HCT116 (cell line): ENCODE data around the gene RNASEH2B. TPM values are rescaled to one million over a fixed set of nuclear protein-coding genes. Genes with fewer than 3 reads are reported as not detected.

Experiments used
- ATAC-seq: fragments of 200-7000 bp; cut with Tn5 transposase; 2 replicates; pipeline ENCODE4 v1.9.1; 2020; ENCODE audit warnings: mild to moderate bottlenecking, moderate library complexity
- BruUV-seq: library from RNA; stranded (reverse); fragments of 400-500 nt; replicated peaks from 2 replicates; lab custom pipeline; 2021; lab: Mats Ljungman, UMichigan
- CTCF ChIA-PET: fragments of 300-600 bp; sonication (Branson Sonifier 250); formaldehyde crosslinking; loops from one replicate; lab custom pipeline; 2021; ENCODE audit warnings: antibody characterized with exemption; lab: Charles Lee
- POLR2A ChIA-PET: fragments of 300-600, 350-600 bp; sonication (Branson Sonifier 250); formaldehyde crosslinking; loops from one replicate; lab custom pipeline; 2021; ENCODE audit warnings: antibody characterized with exemption; lab: Charles Lee
- RAD21 ChIA-PET, 2 experiments: fragments of 300-600 bp; sonication (Branson Sonifier 250); formaldehyde crosslinking; loops; one replicate each; lab custom pipeline; 2023; ENCODE audit warnings: low total read pairs in 2 of 2; ENCODE audit not compliant: uncharacterized antibody in 2 of 2, unreplicated experiment in 2 of 2, low non-redundant PET in 1 of 2; lab: Charles Lee
- DNase-seq: peaks from one replicate; pipeline ENCODE4 v3.0.0-alpha.2; 2010; ENCODE audit warnings: low read depth, low spot score
- H2AFZ ChIP-seq: fragments of 200-600 bp; shearing (Covaris generic), sonication (generic); 2 replicates; pipeline ENCODE4 v1.6.1; 2017; ENCODE audit warnings: low read depth, mixed run types, mixed read lengths, antibody characterized with exemption, low read length; ENCODE audit not compliant: poor library complexity, severe bottlenecking
- H3K27ac ChIP-seq: 2 replicates; pipeline ENCODE4 v1.5.1; 2012; ENCODE audit warnings: low read depth, low read length
- H3K27me3 ChIP-seq: fragments of 200-600 bp; sonication (generic); 2 replicates; pipeline ENCODE4 v1.6.1; 2016; ENCODE audit warnings: mixed run types, low read length, mixed read lengths; ENCODE audit not compliant: insufficient read depth
- H3K36me3 ChIP-seq, 2 experiments: fragments of 200-500 bp in 1 of 2; fragments of 200-600 bp in 1 of 2; sonication (Bioruptor generic) in 1 of 2; sonication (generic) in 1 of 2; 2 replicates each; pipeline versions ENCODE4 v1.5.1 to v1.6.1; 2014 to 2016; ENCODE audit warnings: low read length in 2 of 2, inconsistent platforms in 1 of 2, mixed read lengths in 1 of 2, mixed run types in 1 of 2; ENCODE audit not compliant: insufficient read depth in 2 of 2, control insufficient read depth in 1 of 2
- H3K4me1 ChIP-seq, 2 experiments: fragments of 200-600 bp in 1 of 2; sonication (generic) in 1 of 2; 2 replicates each; pipeline versions ENCODE4 v1.5.1 to v1.6.1; 2012 to 2017; ENCODE audit warnings: low read length in 2 of 2, inconsistent platforms in 1 of 2, mild to moderate bottlenecking in 1 of 2, mixed read lengths in 1 of 2, mixed run types in 1 of 2, moderate library complexity in 1 of 2; ENCODE audit not compliant: insufficient read depth in 2 of 2, control insufficient read depth in 1 of 2
- H3K4me2 ChIP-seq: fragments of 200-600 bp; sonication (generic); 2 replicates; pipeline ENCODE4 v1.6.1; 2017; ENCODE audit warnings: mixed run types, low read length, mixed read lengths
- H3K4me3 ChIP-seq, 2 experiments: fragments of 200-600 bp in 1 of 2; sonication (generic) in 1 of 2; replicated peaks in 1 of 2; 2 replicates each; pipeline ENCODE4 v1.5.1; 2011 to 2016; ENCODE audit warnings: low read length in 2 of 2, control low read depth in 1 of 2, low read depth in 1 of 2, mild to moderate bottlenecking in 1 of 2, mixed read lengths in 1 of 2, mixed run types in 1 of 2
- H3K79me2 ChIP-seq: fragments of 200-600 bp; sonication (generic); 2 replicates; pipeline ENCODE4 v1.6.1; 2017; ENCODE audit warnings: mild to moderate bottlenecking, mixed run types, low read length, moderate library complexity, mixed read lengths; ENCODE audit not compliant: insufficient read depth
- H3K9ac ChIP-seq: fragments of 200-600 bp; sonication (generic); 2 replicates; pipeline ENCODE4 v1.6.1; 2016; ENCODE audit warnings: low read length, mixed read lengths
- H3K9me2 ChIP-seq: fragments of 200-600 bp; sonication (generic), shearing (Covaris generic); 2 replicates; pipeline ENCODE4 v1.6.1; 2017; ENCODE audit warnings: mixed run types, mild to moderate bottlenecking, moderate library complexity; ENCODE audit not compliant: insufficient read depth
- H3K9me3 ChIP-seq, 2 experiments: fragments of 200-500 bp in 1 of 2; fragments of 200-600 bp in 1 of 2; sonication (Bioruptor generic) in 1 of 2; sonication (generic) in 1 of 2; 2 replicates each; pipeline ENCODE4 v1.6.1; 2014 to 2017; ENCODE audit warnings: low read length in 2 of 2, mixed read lengths in 2 of 2, inconsistent platforms in 1 of 2, low read depth in 1 of 2, mild to moderate bottlenecking in 1 of 2, mixed run types in 1 of 2, moderate library complexity in 1 of 2; ENCODE audit not compliant: control insufficient read depth in 1 of 2, insufficient read depth in 1 of 2
- H4K20me1 ChIP-seq: fragments of 200-600 bp; sonication (generic), shearing (Covaris generic); 2 replicates; pipeline ENCODE4 v1.6.1; 2017; ENCODE audit warnings: mixed run types, mild to moderate bottlenecking, moderate library complexity; ENCODE audit not compliant: insufficient read depth
- CBX3 ChIP-seq: IDR thresholded peaks from 2 replicates; pipeline ENCODE4 v1.6.1; 2012; ENCODE audit warnings: low read depth
- CEBPB ChIP-seq: IDR thresholded peaks from 2 replicates; pipeline ENCODE4 v1.6.1; 2012; ENCODE audit warnings: low read depth
- CTCF ChIP-seq, 3 experiments: fragments of 200-600 bp in 1 of 3; sonication (generic) in 1 of 3; IDR thresholded peaks in 2 of 3; conservative IDR thresholded peaks in 1 of 3; 2 replicates each; pipeline ENCODE4 v1.5.1; 2012 to 2017; ENCODE audit warnings: low read depth in 2 of 3, low read length in 2 of 3, antibody characterized with exemption in 1 of 3, borderline replicate concordance in 1 of 3, control low read depth in 1 of 3, mild to moderate bottlenecking in 1 of 3, mixed read lengths in 1 of 3, mixed run types in 1 of 3, moderate library complexity in 1 of 3; ENCODE audit not compliant: insufficient read depth in 1 of 3
- EGR1 ChIP-seq: IDR thresholded peaks from 2 replicates; pipeline ENCODE4 v1.6.1; 2012; ENCODE audit warnings: low read depth
- ELF1 ChIP-seq: IDR thresholded peaks from 2 replicates; pipeline ENCODE4 v1.6.1; 2012; ENCODE audit warnings: low read depth, borderline replicate concordance
- EZH2 ChIP-seq: fragments of 200-600 bp; sonication (generic); IDR thresholded peaks from 2 replicates; pipeline ENCODE4 v1.6.1; 2017; ENCODE audit warnings: antibody characterized with exemption, mixed run types
- EZH2phosphoT487 ChIP-seq: fragments of 200-600 bp; IDR thresholded peaks from 2 replicates; pipeline ENCODE4 v1.6.1; 2018; ENCODE audit warnings: antibody characterized with exemption, borderline replicate concordance
- JUND ChIP-seq: IDR thresholded peaks from 2 replicates; pipeline ENCODE4 v1.6.1; 2012
- POLR2A ChIP-seq: IDR thresholded peaks from 2 replicates; pipeline ENCODE4 v1.7.0; 2011; ENCODE audit warnings: borderline replicate concordance; ENCODE audit not compliant: insufficient read depth, insufficient read length; ENCODE audit errors: extremely low read depth
- POLR2AphosphoS5 ChIP-seq: IDR thresholded peaks from 2 replicates; pipeline ENCODE4 v1.6.1; 2011; ENCODE audit warnings: mild to moderate bottlenecking, low read depth, low read length, moderate library complexity
- RAD21 ChIP-seq: IDR thresholded peaks from 2 replicates; pipeline ENCODE4 v1.6.1; 2012; ENCODE audit warnings: low read depth, mild to moderate bottlenecking
- REST ChIP-seq: IDR thresholded peaks from 2 replicates; pipeline ENCODE4 v1.6.1; 2012; ENCODE audit warnings: low read depth
- SP1 ChIP-seq: IDR thresholded peaks from 2 replicates; pipeline ENCODE4 v1.6.1; 2012; ENCODE audit warnings: low read depth
- ZBTB33 ChIP-seq: IDR thresholded peaks from 2 replicates; pipeline ENCODE4 v1.6.1; 2011; ENCODE audit warnings: mild to moderate bottlenecking, low read length, moderate library complexity; ENCODE audit not compliant: insufficient replicate concordance; ENCODE audit errors: extremely low read depth
- ZFX ChIP-seq: fragments of 450-650 bp; IDR thresholded peaks from 2 replicates; pipeline ENCODE4 v1.6.1; 2017
- ZNF274 ChIP-seq: fragments of 200-500 bp; sonication (Bioruptor generic); IDR thresholded peaks from 2 replicates; pipeline ENCODE4 v1.6.1; 2014; ENCODE audit warnings: mild to moderate bottlenecking, low read depth, low read length, inconsistent platforms
- intact Hi-C: fragments of 100-400 bp; cut with micrococcal nuclease; formaldehyde crosslinking; loops from 2 replicates; pipeline ENCODE4 v1.10.0; 2022
- total RNA-seq: library from RNA; stranded (reverse); gene quantifications from one replicate; pipeline ENCODE4 v1.2.1, GENCODE V29; 2021; ENCODE audit not compliant: unreplicated experiment

Gene RNASEH2B
- total RNA-seq, 1 experiment from 2014 or later: 41.3 TPM

- intact Hi-C loops: no loop called here
- no peak overlapping the region for H3K9ac ChIP-seq
- H3K27me3 ChIP-seq: no peaks in the 10 kb centered on the region
- ATAC-seq (no peak), DNase-seq (no peak)
- POLR2A ChIA-PET: no interaction called here
- no peaks in the 10 kb centered on the region for H3K4me1 ChIP-seq
- TF ChIP-seq ZFX (no peak), ELF1 (no peak), POLR2A (no peak), RAD21 (no peak), ZNF274 (no peak), ZBTB33 (no peak), JUND (no peak), EGR1 (no peak), EZH2phosphoT487 (no peak), POLR2AphosphoS5 (no peak), SP1 (no peak), EZH2 (no peak), CBX3 (no peak), REST (no peak), CTCF (IDR thresholded peaks at IDR 0.05 in 2 of 3, conservative IDR thresholded peaks at IDR 0.05 in 1 of 3; ENCODE audit: borderline replicate concordance in 1 of 3, insufficient read depth in 1 of 3, low read depth in 2 of 3, low read length in 2 of 3) (no peak), CEBPB (no peak)
- H3K4me3 ChIP-seq: no peak overlapping the region
- no peaks in the 10 kb centered on the region for H3K9me3 ChIP-seq
- no peak overlapping the region for H3K4me2 ChIP-seq
- CTCF ChIA-PET: no interaction called here
- H3K79me2 ChIP-seq: no peaks in the 10 kb centered on the region
- no peaks in the 10 kb centered on the region for H3K9me2 ChIP-seq
- H3K27ac ChIP-seq: no peak overlapping the region
- no peak overlapping the region for H2AFZ ChIP-seq
- BruUV-seq: no TSS peak
- H3K36me3 ChIP-seq: no peaks in the 10 kb centered on the region
- H4K20me1 ChIP-seq: no peaks in the 10 kb centered on the region
- RAD21 ChIA-PET: no interaction called here
Measured at GRCh38 chr13:50940509-50940908, 30.9 kb downstream of the RNASEH2B start.
